ENCODE measurements around the gene ORMDL3.
"Not testable (repeated sequence)": the region's sequence is repeated elsewhere in the genome, so short reads cannot be mapped to it uniquely, and the experiment has no call there.

ORMDL3 gene

GRCh38 chr17:39948489-39948828 lies 21.1 kb upstream of the ORMDL3 start:
- not testable (repeated sequence) for DNase-seq

- DNase-seq, result no peak
These were observed 19.3 kb upstream of the ORMDL3 start for GRCh38 chr17:39946551-39947330.

- no peak for DNase-seq
These were observed 17.0 kb upstream of the ORMDL3 start for GRCh38 chr17:39944393-39944711.

- no peak for DNase-seq
These were observed 16.4 kb upstream of the ORMDL3 start for GRCh38 chr17:39943702-39944392.

- no peak for DNase-seq
These were observed 12.4 kb upstream of the ORMDL3 start for GRCh38 chr17:39939588-39940419.

- no peak for DNase-seq
These were observed 11.7 kb upstream of the ORMDL3 start for GRCh38 chr17:39939106-39939505.

DNA sequence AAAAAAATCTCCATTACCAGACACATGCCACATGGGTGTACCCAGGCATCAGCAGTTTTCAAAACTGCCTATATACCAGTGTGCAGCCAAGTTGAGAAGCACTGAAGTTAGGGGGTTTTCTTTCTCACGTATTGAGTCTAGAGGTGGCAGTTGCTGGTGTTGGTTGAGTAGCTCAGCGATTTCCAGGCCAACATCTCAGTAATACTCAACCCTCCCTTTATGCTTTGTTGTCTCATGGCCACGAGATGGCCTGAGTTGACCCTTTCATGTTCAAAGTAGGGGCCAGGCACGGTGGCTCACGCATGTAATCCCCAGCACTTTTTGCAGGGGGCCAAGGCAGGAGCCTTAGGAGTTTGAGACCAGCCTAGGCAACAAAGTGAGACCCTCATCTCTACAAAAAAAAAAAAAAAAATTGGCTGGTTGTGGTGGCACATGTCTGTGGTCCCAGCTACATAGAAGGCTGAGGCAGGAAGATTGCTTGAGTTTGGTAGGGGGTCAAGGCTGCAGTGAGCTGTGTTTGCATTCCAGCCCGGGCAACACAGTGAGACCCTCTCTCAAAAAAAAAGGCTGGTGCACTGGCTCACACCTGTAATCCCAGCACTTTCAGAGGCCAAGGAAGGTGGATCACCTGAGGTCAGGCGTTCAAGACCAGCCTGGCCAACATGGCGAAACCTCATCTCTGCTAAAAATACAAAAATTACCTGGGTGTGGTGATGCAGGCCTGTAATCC lies 10.9 kb upstream of the ORMDL3 start:
- DNase-seq, result no peak

GRCh38 chr17:39937447-39937846 lies 10.0 kb upstream of the ORMDL3 start:
- no peak for DNase-seq

DNA sequence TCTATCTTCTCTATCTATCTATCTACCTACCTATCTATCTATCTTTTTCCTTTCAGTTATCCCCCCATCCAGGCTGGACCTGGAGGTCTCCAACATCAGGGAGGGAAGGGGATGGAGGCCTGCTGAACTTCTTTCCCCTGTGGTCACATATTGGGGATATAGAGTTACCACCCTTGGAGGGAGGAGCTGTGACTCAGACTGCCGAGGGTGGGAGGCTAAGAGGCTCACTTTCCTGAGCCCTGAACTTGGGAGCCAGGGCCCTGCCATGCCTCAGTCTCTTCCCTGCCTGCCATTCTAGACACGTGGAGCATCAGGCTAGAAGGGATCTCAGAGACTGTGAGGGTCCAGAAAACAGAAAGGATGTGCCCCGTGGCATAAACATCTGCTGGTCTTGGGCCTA lies 8.5 kb upstream of the ORMDL3 start:
- no peak for DNase-seq

- no peak for DNase-seq
These were observed 6.9 kb upstream of the ORMDL3 start for GRCh38 chr17:39934324-39934723.

GRCh38 chr17:39933912-39934311 lies 6.5 kb upstream of the ORMDL3 start:
- DNase-seq, result no peak

DNA sequence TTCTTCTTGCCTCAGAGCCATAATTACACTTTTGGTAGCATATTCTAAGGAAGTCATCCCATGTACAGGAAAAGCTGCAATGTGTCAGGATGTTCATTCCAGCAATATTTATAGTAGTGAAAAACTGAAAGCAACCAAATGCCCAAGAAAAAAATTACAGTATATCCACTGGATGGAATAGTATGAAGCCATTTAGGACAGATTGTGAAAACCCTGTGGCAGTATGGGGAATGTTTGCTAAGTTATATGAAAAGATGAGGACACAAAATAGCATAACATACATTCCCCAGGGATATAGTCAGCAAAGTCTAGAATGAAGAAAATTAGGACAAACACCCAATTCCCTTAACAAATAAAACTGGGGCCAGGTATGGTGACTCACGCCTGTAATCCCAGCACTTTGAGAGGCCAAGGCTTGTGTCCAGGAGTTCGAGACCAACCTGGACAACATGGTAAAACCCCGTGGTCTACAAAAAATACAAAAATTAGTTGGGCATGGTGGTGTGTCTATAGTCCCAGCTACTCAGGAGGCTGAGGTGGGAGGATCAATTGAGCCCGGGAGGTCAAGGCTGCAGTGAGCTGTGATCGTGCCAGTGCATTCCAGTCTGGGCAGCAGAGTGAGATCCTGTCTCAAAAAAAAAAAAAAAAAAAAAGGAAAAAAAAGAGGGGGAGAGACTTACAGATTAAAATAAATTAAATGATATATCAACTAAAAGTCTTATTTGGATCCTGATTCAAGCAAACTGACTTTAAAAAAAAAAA lies 2.4 kb upstream of the ORMDL3 start:
- no peak for DNase-seq

DNA sequence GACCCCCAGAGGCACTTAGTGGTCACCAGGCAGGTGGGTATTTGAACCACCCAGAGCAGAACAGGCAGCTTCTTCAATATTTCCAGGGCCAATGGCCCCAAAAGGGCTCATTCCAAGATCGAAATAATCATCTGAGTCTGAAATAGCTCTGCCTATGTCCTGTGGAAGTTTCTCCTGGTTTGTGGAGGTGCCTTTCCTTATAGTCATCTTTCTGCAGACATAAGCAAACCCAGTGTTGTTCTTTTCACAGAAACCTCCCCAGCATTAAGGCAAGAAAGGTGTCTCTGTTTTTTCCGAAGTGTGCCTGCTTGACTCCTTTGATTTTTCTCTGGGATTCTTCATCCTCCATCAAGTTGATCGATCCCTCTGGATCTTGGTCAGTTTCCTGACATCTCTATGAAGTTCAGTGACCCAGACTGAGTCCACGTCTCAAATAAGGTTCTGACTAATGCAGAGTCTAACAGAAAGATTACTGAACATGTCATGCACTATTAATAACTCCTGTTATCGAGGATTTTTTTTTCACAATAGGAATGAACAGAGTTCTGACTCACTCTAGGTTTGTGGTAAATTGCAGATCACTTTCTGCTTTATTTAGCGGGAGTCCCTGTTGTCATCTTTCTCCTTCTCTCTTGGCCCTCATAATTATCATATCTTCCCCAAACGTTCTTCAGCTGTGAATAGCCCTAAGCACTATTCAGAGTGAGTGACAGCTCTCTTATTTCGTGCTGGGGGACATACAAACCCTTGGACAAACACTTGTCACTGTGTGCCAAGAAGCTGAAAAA lies 1.7 kb upstream of the ORMDL3 start:
- no peak for DNase-seq

DNA sequence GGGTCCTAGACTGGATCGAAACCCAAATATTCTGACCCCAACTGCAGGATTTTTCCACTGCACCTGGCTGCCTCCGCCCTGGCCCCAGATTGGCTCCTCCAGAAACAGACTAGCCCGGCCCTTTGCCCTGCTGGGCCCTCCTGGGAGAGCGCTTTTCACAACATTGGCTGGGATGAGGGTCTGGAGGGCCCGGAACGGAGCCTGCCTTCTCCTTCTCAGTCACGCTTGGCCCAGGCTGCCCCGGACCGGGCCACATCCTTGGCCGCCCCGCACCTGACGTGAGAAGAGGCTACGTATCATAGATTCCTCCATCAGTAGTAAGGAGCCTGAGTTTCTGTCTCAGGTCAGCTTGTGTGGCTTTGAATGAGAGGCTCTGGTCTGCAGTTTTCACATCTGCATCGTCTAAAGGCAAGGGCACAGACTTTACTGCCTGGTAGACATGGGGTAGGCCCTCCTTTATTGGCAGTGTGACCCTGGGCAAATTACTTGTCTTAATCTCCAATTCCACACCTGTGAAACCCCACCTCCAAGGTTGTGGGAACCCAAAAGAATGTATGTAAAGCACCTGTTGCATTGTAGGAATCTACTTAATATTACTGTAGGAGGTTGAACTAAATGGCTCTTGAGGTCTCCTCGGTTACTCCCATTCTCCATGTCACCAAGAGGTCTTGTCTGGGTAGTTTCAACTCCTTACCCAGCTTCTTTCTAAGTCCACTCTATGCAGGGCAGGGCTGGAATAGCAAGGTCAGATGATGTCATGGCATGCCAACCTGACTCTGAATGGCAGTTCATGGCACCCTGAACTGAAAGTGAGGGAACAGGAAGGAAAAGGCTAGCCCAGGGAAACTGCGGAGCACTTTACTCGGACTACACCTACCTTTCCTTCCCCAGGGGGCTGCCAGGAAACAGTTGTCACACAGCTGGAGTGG lies 792 bp upstream of the ORMDL3 start:
- DNase-seq, result no peak

DNA sequence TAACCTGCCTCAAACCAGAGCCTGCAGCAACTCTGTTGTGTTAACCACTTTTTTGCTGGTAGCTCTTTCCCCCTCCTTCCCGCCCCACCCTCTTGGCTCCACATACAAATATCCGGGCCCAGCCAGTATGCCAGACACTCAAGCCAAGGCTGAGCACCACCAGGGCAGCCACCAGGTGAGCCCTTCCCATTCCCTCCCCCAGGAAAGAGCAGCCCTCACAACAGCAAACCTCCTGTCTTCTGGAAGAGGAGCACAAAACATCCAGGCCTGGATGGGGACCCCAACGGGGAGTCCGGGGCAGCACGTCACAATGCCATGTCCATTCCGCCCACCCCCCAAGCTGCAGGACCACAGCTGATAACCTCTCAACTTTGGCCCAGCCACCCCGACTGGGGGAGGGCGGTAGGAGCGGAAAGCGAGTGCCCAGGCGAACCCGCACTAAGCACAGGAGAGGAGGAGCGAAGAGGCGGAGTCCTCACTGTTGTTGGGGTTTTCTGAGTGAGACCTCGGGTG lies 757 bp downstream of the ORMDL3 start:
- DNase-seq, result peak; percentile 54

DNA sequence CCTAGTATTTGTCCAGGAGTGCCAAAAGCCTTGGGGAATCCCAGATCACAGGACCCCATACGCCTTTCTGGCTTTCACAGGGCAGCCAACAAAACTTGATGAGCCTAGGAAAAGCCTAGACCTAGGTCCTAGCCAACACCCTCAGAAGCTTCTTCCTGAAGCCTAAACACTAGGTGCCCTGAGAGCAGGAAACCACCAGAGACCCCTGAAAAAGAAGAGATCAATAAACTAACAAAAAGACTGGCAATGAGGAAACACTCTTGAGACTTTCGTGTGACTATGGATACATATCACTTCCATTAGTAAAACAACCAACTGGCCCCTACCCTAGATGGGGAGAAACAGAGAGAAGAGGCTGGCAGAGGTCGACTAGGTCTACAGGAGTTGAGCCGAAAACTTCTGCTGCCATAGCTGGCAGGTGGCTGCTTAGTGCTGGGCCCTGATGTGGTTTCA lies 1.2 kb downstream of the ORMDL3 start:
- DNase-seq, result no peak

DNA sequence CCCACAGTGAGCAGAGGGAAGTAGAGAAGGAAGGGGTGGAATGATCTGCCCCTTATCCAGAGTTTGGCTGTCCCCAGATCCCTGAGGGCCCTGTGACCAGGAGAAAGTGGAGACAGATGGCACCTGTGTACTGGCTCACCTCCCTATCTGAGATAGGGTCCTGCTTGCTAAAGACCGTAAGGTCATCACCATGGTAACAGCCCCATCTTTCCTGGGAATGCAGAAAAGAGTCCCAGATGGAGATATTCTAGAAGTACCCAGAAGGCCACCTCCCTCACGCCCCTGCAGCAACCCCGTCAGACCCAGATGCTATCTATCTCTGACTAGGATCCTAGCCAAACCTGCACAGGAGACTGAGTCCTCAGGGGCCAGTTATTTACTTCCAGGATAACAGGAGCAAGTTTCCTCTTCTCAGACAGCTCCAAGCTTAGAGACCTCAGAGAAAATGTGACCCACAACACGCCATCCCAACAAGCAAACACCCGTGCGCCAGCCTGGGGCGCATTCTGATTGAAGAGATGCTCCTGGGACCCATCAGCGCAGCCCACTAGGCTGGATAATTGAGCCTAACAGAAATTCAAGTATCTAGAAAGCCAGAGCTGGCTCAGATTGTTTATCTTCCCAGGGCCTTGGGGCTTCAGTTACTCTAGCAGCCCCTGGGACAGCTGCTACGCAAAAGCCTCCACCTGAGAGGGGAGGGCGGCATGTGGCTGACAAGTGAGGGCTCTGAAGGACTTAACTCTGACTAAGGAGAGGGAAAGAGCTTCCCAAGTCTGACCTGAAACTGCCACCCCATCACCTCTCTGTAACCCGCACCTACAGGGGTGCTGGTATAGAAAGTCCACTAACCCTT lies 1.9 kb downstream of the ORMDL3 start:
- peak; percentile 11 for DNase-seq

DNA sequence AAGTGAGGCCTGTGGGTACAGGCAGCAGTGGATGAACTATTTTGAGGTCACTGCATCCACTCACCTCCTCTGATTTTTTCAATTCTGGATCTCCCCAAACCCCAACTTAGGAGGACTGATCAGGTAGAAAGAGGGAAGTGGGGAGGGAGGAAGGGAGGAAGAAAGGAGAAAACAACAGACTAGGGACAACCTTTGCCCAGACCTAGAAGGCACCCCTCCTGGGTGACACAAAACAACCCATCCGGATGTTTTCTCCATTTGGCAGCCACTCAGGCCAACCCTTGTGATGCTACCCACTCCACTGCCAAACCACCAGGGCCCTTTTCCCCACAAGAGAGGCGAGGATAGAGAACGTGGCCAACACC lies 2.7 kb downstream of the ORMDL3 start:
- DNase-seq, result no peak
